ENCODE measurements around the gene CLDN5.

CLDN5 gene

DNA sequence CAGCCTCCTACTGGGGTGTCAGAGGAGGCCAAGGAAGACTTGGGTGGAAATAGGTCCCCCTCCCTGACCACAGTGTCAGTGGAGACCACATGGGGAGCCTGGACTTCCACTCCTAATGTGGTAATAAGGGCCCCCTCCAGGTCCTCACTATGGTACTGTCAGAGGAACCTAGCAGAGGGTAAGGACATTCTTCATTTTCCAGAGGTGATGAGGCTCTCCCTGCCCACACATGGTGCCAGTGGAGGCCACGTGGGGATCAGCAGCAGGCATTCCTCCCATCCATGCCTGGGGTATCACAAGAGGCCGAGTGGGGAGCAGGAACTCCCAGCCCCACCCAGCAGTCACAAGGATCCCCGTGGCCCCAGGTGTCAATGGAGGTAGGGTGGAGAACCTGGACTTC is 6.5 kb upstream of the CLDN5 start:
- TF ChIP-seq GABPA (IDR thresholded peaks at IDR 0.05; ENCODE audit: low read depth) (no peak), SPI1 (IDR thresholded peaks at IDR 0.05; ENCODE audit: borderline replicate concordance, low read depth) (no peak), POLR2AphosphoS5 (IDR thresholded peaks at IDR 0.05; ENCODE audit: low read depth) (no peak)
- TF ChIP-seq, protein P1, sequence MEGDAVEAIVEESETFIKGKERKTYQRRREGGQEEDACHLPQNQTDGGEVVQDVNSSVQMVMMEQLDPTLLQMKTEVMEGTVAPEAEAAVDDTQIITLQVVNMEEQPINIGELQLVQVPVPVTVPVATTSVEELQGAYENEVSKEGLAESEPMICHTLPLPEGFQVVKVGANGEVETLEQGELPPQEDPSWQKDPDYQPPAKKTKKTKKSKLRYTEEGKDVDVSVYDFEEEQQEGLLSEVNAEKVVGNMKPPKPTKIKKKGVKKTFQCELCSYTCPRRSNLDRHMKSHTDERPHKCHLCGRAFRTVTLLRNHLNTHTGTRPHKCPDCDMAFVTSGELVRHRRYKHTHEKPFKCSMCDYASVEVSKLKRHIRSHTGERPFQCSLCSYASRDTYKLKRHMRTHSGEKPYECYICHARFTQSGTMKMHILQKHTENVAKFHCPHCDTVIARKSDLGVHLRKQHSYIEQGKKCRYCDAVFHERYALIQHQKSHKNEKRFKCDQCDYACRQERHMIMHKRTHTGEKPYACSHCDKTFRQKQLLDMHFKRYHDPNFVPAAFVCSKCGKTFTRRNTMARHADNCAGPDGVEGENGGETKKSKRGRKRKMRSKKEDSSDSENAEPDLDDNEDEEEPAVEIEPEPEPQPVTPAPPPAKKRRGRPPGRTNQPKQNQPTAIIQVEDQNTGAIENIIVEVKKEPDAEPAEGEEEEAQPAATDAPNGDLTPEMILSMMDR (IDR thresholded peaks at IDR 0.05; ENCODE audit: insufficient read depth, low read length) = no peak
- TF ChIP-seq, protein P2, sequence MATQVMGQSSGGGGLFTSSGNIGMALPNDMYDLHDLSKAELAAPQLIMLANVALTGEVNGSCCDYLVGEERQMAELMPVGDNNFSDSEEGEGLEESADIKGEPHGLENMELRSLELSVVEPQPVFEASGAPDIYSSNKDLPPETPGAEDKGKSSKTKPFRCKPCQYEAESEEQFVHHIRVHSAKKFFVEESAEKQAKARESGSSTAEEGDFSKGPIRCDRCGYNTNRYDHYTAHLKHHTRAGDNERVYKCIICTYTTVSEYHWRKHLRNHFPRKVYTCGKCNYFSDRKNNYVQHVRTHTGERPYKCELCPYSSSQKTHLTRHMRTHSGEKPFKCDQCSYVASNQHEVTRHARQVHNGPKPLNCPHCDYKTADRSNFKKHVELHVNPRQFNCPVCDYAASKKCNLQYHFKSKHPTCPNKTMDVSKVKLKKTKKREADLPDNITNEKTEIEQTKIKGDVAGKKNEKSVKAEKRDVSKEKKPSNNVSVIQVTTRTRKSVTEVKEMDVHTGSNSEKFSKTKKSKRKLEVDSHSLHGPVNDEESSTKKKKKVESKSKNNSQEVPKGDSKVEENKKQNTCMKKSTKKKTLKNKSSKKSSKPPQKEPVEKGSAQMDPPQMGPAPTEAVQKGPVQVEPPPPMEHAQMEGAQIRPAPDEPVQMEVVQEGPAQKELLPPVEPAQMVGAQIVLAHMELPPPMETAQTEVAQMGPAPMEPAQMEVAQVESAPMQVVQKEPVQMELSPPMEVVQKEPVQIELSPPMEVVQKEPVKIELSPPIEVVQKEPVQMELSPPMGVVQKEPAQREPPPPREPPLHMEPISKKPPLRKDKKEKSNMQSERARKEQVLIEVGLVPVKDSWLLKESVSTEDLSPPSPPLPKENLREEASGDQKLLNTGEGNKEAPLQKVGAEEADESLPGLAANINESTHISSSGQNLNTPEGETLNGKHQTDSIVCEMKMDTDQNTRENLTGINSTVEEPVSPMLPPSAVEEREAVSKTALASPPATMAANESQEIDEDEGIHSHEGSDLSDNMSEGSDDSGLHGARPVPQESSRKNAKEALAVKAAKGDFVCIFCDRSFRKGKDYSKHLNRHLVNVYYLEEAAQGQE (IDR thresholded peaks at IDR 0.05; ENCODE audit: insufficient replicate concordance, low read depth) = no peak
- H3K27ac ChIP-seq (replicated peaks) = no peak overlapping the region
- DNase-seq (ENCODE audit: low read depth in 1 of 2, low spot score in 1 of 2) = no peak
- H3K4me3 ChIP-seq (replicated peaks; ENCODE audit: insufficient read depth, low read length) = no peak overlapping the region
- peaks cover 2% of the 10 kb centered on the region for H3K27me3 ChIP-seq (ENCODE audit: insufficient read depth, poor library complexity, severe bottlenecking)

DNA sequence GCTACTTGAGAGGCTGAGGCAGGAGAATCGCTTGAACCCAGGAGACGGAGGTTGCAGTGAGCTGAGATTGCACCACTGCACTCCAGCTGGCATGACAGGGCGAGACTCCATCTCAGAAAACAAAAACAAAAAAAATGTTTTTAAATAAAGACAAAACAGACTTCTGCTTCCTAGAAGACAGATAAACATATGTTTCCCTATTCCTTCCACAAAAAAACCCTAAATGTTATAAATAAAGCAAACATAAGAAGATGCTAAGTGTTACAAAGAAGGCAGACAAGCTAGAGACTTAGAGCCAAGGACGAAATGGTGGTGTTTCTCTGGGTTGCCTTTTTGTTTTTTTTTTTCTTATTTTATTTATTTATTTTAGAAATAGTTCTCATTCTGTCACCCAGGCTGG is 5.6 kb upstream of the CLDN5 start:
- DNase-seq (ENCODE audit: low read depth in 1 of 2, low spot score in 1 of 2) = no peak
- H3K27me3 ChIP-seq (ENCODE audit: insufficient read depth, poor library complexity, severe bottlenecking) = peaks cover 11% of the 10 kb centered on the region
- TF ChIP-seq SPI1 (IDR thresholded peaks at IDR 0.05; ENCODE audit: borderline replicate concordance, low read depth) (no peak), POLR2AphosphoS5 (IDR thresholded peaks at IDR 0.05; ENCODE audit: low read depth) (no peak), GABPA (IDR thresholded peaks at IDR 0.05; ENCODE audit: low read depth) (no peak)
- TF ChIP-seq, protein P2 (IDR thresholded peaks at IDR 0.05; ENCODE audit: insufficient replicate concordance, low read depth) = no peak
- TF ChIP-seq, protein P1 (IDR thresholded peaks at IDR 0.05; ENCODE audit: insufficient read depth, low read length) = no peak
- H3K4me3 ChIP-seq (replicated peaks; ENCODE audit: insufficient read depth, low read length) = no peak overlapping the region
- H3K27ac ChIP-seq (replicated peaks) = no peak overlapping the region

DNA sequence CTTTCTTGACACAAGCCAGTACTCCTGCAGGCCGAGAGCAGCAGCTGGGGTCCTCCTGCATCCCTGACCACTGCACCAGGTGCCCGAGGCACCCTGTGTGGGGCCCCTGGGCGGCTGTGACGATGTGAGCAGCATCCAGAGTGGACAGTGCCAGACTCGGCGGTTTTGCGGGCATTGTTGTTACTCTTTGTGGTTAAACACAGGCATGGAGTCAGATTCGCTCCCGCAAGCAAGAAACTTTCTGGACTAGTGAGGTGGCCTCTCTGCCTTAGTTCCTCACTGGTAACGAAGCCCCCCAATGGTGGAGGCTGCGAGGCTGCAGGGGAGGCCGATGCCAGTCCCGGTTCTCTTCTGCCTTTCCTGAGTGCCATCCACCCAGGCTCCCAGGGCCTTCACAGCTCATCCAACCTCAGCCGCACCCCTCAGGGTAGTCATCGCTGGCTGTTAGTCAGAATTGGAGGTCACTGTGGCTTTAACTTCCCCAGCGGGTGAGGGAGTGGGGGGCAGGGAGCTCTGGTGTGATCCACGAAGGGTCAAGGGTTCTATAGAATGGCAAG is 3.7 kb upstream of the CLDN5 start:
- H3K4me3 ChIP-seq (replicated peaks; ENCODE audit: insufficient read depth, low read length) = no peak overlapping the region
- H3K27ac ChIP-seq (replicated peaks) = no peak overlapping the region
- DNase-seq (ENCODE audit: low read depth in 1 of 2, low spot score in 1 of 2) = no peak
- TF ChIP-seq POLR2AphosphoS5 (IDR thresholded peaks at IDR 0.05; ENCODE audit: low read depth) = no peak
- H3K27me3 ChIP-seq (ENCODE audit: insufficient read depth, poor library complexity, severe bottlenecking) = peaks cover 28% of the 10 kb centered on the region

GRCh38 chr22:19527321-19527721 is 3.1 kb upstream of the CLDN5 start:
- Histone ChIP-seq H3K27ac (replicated peaks) (no peak overlapping the region), H3K4me3 (replicated peaks; ENCODE audit: insufficient read depth, low read length) (no peak overlapping the region), H3K27me3 (ENCODE audit: insufficient read depth, poor library complexity, severe bottlenecking) (peaks cover 30% of the 10 kb centered on the region)
- TF ChIP-seq, protein P1 (IDR thresholded peaks at IDR 0.05; ENCODE audit: insufficient read depth, low read length) = no peak
- TF ChIP-seq SPI1 (IDR thresholded peaks at IDR 0.05; ENCODE audit: borderline replicate concordance, low read depth) = no peak
- TF ChIP-seq POLR2AphosphoS5 (IDR thresholded peaks at IDR 0.05; ENCODE audit: low read depth) = no peak
- TF ChIP-seq GABPA (IDR thresholded peaks at IDR 0.05; ENCODE audit: low read depth) = no peak
- no peak for DNase-seq (ENCODE audit: low read depth in 1 of 2, low spot score in 1 of 2)
